HG03097 (cell line): ENCODE data around the gene TUBB3.
A peak's percentile ranks its signal among the peaks of the same experiment; 100 is the strongest.
"Not testable (repeated sequence)": the region's sequence is repeated elsewhere in the genome, so short reads cannot be mapped to it uniquely, and the experiment has no call there.

Experiments used
- ATAC-seq: cut with Tn5 transposase; IDR thresholded peaks from one replicate; pipeline ENCODE4 v1.9.1; 2021; ENCODE audit not compliant: unreplicated experiment, low FRiP score

TUBB3 gene

DNA sequence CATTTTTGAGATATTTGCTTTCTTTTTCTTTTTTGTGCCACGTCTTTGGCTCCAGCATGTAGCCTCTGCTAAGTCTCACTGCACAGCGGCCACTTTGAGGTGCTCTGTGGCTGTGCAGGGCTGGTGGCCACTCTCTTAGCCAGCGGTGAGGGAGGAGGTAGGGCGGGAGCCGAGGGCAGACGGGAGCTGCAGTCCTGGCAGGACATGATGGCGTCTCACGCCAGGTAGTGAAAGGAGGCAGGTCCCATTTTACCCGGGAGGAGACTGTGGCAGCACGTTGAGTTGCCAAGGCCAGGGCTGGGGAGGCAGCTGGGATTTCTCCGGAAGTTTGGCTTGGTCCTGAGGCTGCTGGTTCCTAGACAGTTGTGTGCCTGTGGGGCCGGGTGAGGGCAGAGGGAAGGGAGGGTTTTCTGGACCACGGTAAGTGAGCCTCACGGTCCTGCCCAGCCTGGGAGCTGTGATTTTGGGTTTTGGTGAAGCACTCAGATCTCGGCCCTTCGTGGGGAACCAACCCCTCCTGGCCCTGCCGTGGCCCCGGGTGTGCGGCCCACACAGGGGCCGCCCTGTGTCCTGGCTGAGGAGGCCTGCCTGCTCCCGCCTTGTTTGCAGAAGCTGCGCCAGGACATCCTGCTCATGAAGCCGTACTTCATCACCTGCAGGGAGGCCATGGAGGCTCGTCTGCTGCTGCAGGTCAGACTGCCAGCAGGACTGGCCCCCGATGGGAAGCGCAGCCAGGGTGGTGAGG, 39.8 kb downstream of the TUBB3 start:
- ATAC-seq, result no peak

DNA sequence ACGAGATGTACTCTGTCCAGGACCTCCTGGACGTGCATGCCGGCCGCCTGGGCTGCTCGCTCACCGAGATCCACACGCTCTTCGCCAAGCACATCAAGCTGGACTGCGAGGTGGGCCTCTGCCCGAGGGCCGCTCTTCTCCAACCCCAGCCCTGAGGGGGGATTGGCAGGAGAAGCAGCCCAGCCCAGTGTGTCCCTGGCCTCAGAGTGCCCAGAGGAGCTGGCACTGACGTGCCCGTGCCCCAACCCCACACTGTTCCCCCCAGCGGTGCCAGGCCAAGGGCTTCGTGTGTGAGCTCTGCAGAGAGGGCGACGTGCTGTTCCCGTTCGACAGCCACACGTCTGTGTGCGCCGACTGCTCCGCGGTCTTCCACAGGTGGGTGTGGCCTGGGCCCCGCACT, 41.1 kb downstream of the TUBB3 start:
- ATAC-seq, result no peak

DNA sequence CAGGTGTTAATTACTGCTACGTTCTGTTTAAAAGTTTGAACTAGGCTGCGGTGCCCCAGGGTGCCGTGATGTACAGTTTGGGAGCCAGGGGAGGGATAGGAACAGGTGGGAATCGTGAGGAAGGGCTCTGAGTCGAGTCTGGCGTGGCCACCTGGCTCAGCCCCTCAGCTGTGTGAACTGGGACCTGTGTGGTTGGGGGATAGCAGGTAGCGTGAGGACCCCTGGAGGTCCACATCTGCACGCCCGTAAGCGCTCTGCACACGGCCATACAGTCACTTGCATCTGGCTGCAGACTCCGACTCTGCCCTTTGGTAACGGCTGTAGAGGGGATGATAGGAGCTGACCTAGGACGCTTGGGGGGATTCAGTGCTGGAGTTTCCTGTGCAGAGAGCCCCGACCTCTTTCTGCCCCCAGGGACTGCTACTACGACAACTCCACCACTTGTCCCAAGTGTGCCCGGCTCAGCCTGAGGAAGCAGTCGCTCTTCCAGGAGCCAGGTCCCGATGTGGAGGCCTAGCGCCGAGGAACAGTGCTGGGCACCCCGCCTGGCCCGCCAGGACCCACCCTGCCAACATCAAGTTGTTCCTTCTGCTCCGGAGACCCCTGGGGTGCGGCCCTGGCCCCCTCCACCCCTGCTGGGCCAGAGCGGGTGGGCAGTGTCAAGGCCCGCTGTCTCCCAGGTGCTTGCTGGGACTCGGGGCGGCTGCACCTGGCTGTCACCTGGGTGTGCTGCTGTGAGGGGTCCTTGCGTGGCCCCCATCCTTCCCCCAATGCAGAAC, 42.5 kb downstream of the TUBB3 start:
- ATAC-seq, result no peak

DNA sequence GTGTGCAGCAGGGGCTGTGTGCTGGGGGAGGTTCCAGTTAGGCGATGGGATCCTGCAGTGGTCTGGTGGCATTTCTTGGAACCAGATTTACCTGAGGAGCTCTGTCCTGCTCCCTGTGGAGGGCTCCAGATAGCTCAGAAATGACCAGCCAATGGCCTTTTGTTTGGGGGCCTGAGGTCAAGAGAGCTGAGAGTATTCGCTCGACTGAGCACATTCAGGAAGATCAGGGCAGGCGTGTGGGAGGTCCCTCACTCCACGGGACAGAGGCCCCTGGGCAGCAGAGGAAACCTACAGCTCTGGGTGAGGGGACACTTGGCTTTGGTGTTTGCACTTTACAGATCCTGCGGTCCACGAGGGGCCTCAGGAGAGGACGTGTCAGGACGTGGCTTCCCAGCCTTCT, 43.6 kb downstream of the TUBB3 start:
- no peak for ATAC-seq

DNA sequence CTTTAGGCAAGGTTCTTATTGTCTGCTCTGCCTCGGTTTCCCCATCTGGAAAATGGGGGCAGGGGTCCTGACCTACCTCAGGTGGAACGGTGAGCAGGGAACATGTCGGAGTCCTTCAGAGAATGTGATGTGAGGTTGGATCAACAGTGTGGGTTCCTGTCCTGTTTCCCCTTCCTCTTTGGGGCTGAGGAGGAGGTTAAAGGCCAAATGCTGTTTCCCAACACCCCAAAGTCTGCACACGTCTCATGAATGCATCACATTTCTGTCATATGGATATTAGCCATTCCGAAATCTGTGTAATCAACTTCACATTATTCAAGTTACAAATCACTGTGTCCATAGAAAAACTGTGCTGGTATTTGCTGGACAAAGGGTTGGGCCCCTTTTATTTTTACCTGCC, 44.3 kb downstream of the TUBB3 start:
- not testable (repeated sequence) for ATAC-seq

DNA sequence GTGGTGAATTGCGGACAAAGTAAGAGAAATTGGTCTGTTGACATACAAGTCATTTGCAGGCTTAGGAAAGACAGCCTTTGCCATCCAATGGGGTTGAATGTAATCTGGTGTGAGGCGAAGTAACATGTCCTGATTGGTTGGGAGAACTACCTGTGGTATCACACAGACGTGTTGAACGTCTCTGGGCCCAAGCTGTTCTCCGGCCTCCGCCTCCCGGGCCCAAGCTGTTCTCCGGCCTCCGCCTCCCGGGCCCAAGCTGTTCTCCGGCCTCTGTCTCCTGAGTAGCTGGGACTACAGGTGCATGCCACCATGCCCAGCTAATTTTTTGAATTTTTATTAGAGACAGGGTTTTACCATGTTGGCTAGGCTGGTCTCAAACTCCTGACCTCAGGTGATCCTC, 44.9 kb downstream of the TUBB3 start:
- not testable (repeated sequence) for ATAC-seq

DNA sequence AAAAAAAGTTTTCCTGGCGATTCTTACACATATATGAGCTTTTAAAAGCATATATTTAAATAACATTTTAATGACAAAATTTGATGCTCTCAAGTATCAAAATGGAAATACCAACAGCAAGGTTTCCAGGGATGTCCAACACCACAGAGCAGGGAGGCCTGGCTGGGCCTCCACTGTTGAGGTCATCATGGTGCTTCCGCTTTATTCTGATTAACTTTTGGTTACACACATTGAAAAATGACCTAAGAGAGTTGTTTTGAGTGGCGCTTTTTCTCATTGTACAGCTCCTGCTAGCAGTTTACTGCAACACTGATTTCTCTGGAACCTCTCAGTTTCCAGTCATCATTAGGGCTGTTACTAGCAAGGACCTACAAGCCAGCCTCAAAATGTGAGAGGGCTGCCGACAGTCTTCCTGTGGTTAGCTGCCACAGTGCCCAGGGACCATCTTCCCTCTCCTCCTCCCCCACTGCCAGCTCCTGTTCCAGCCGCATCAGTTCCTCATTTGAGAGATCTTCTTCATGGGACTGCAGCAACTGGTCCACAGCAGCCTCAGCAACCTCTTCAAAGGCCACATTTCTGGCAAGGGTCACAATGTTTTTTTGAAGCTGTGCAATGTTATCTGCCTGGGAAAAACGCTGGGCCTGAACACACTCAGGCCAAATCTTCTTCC, 46.7 kb downstream of the TUBB3 start:
- no peak for ATAC-seq

DNA sequence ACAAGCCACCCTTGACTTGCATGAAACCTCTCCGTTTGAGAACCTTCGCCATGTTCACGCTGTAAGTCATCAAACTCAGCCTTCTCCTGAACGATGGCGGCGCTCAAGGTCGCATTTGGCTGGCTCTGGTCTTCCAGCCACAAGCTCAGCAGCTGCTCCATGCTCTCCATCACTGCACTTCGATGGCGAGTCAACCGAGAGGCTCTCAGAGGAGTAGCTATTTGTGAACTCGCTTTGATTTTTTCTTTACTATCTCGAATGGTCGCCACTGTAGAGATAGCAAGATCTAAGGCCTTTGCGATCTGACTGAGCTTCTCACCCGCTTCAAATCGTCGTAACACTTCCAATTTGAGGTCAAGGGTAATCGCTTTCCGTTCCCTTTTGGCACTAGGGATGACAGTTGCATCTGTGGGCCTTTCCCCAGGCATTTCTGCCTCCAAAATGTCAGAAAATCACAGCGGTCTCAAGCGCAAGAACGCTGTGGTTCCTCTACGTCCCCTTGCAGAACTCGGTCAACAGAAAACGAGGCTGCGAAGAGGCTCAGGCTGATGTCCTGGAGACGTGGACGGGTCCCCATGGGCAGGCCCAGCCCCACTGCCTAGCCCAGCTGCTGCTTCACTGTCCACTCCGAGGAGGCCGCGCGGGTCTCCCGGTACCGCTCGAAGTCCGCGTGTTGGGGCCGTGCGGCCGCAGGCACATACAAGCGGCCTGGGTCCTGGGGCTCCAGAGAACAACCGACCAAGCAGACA, 48.5 kb downstream of the TUBB3 start:
- peak; percentile 11 for ATAC-seq

DNA sequence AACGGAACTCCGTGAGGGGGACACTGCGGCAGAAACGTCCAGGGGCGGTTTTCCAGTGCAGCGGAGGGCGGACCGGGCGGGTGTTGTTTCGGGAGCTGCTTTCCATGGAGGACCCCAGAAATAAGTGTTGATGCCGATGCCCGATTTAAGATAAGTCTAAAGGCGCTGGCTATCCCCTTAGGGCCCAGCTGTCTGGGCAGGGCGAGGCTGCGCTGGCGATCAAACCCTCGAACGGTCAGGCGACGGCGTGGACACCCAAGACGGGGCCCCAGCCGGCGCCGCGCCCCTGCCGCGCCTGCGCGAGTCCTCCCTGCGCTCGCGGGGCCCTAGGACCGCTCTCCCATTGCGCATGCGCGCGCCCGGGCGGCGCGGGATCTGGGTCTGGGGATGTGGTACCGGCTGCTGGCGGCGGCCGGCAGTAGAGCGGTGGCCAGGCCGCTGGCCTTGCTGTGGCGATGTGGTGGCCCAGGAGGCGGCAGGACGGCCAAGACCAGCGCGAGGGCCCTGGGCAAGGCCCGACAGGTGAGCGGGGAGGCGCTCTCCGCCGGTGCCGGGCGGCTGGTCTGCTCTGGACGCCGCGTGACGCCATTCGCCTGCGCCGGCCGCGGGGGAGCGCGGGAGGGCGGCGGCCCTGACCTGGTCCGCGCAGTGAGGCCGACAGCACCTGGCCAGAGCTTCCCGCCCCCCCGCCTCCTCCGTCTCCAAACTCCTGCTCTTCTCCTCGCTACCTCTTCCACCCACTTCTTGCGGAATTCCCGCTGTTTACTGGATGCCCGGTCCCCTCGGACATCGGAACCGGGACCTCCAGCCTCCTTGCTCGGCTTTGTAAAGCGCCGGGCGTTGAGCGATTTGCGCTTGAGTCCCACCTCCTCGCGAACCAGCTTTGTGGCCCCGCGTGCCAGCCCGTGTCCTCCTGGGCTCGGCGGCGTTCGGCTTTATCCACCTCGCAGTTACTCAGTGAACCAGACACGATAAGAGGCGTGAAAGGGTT, 49.4 kb downstream of the TUBB3 start:
- peak; percentile 83 for ATAC-seq

DNA sequence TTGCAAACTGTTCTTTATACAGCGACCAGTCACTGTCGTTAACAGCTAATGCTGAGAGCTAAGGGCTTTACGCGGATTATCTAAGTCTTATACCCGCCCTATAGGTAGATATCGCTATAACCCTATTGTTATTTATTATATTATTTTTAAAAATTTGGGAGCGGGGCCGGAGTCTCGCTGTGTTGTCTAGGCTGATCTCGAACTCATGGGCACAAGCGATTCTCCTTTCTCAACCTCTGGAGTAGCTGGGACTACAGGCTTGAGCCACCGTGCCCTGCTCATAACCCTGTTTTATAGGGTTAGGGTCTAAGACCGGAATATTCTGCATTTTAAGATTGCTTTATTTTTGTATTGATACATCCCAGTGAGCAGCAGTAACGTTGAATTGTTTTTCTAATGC, 50.1 kb downstream of the TUBB3 start:
- ATAC-seq, result no peak

DNA sequence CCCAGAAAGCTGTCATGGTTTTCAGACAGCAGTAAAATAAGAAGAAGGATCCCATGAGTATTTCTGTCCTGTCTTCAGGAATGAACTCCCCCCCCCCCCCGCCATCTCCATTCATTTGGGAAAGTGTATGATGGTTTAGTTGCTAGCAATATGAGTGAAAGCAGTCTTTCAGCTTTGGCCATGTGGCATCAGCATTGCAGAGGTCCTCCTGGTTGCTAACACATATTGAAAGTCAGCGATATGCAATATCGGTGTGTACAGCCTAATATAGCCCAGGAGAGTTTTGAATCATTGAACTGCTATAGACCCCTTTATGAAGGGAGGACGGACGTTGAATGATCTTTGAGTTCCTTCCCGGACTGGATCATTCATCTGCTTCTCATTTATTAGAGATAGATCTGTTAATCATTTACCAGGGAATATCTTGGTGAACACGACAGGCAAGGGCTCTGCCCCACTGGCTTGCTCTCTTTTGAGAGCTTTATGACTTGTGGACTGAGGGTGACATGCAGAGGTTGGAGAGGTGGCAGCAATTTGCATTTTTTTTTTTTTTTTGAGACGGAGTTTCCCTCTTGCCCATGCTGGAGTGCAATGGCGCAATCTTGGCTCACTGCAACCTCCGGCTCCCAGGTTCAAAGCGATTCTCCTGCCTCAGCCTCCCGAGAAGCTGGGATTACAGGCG, 50.7 kb downstream of the TUBB3 start:
- ATAC-seq, result no peak

DNA sequence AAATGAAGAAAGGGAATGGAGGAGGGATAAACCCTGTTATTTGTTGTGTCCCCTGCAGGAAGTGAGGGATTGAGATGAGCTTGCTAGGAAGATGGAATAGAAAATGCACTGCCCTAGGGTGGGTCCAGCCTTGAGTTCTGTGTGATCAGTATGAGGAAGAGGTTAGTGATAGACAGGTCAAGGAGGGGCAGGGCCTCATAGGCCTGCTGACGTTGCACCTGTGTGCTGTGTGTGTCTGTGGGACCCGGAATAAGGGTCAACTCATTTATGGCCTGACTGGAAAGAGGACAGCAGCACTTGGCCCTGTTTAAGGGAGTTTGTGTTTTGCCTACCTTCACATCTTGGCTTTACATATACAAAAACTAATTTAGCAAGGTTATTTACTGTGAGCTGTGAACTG, 51.7 kb downstream of the TUBB3 start:
- ATAC-seq, result no peak

DNA sequence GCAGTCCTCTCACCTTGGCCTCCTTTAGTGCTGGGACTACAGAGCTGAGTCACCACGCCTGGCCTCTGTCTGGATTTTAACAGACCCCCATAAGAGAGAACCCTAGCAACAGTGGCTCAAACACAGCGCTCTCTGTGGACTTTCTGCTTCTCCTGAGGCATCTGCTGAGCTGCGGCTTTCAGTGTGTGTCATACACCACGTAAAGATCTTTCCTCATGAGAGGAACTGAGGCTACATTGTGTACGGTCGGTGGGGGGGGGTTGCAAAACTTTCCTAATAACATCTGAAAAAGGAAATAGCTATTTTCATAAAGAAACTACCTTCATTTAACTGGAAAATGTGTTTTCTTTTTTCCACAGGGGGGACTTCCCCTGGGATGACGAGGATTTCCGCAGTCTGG, 58.3 kb downstream of the TUBB3 start:
- no peak for ATAC-seq

DNA sequence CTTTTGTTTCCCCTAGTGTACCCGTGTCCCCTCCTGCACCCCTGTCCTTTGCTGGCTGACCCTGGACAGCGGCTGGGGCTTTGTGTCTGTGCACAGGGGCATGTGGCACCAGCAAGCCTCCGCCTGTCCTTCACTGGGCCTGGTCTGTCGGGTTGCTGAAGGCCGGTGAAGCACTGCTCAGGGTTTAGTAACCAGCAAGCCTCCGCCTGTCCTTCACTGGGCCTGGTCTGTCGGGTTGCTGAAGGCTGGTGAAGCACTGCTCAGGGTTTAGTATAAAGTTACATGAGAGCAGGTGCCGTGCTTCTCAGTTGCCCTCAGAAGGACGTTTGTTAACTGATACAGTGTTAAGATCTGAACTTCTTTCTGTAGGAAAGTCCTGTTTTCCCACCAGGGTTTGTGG, 59.2 kb downstream of the TUBB3 start:
- ATAC-seq, result no peak

DNA sequence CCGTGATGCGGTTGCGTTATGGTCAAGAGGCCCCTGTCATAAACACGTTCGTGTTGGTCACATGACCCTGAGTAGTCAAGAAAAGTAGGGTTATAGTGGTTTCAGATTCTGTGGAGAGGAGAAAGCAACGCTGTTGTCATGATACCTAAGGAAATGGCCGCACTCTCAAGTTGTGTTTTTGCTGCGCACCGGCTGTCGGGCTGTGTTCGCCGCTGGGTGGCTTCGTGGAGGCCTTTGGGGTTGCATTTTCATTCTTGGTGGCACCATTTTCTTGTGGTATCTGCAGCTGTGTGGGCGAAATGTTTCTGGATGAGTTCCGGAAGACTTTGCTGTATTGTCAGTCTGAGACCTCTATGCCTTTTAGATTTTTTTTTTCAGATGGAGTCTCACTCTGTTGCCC, 60.4 kb downstream of the TUBB3 start:
- ATAC-seq, result no peak

DNA sequence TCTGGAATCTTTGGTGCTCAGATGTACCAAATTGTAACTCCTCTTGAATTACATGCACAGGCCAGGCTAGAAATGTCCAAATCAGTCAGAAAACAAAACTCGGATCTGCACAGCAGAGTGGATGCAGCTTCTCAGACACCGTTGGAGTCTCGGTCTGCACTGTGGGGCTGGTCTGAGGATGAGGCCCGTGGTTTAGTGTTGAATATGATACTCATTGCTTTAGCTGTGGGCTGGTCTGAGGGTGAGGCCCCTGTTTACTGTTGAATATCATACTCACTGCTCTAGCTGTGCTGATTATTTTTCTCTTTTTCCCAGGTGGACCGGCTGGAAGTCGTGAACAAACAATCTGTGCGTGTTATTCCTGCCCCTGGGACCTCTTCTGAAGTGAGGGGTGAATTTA, 61.1 kb downstream of the TUBB3 start:
- no peak for ATAC-seq

DNA sequence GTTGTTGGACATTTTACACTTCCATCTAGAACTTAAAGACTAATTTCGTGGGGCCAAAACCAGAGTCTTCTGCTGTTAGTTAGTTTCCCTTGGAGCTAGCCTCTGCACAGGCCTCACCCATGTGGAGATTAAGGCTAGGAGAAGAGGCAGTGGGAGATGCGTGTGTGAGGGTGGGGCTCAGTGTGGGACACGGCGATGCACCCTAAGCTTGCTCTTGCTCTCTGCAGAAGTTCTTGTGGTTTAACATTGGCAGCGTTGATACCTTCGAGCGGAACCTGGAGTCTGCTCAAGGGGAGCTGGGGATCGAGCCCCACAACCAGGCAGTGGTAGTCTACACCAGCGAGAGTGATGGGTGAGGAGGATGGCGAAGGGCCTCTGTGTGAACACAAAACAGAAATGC, 62.1 kb downstream of the TUBB3 start:
- ATAC-seq, result no peak
